Fibroblast of the conjunctiva (primary cell): ENCODE results near the gene MSH3.

Experiments used
- DNase-seq: peaks from one replicate; pipeline ENCODE4 v3.0.0-alpha.2; 2010; ENCODE audit warnings: low read depth

MSH3 gene

GRCh38 chr5:80654391-80655230 lies at the start of gene MSH3, which contains the start of gene DHFR:
MSH3 (plus strand) TSS chr5:80654652; CDS start chr5:80654728, 76 bp downstream.
DHFR (minus strand) TSS chr5:80654983; CDS start chr5:80654489, 494 bp downstream.
- peak; percentile 82 for DNase-seq

- DNase-seq = no peak
Measured at GRCh38 chr5:80607343-80607742, 47.1 kb upstream of the MSH3 start.

- DNase-seq = no peak
Measured at GRCh38 chr5:80607832-80608231, 46.6 kb upstream of the MSH3 start.

GRCh38 chr5:80608731-80609130 lies 45.7 kb upstream of the MSH3 start:
- no peak for DNase-seq

- no peak for DNase-seq
Measured at GRCh38 chr5:80609692-80610091, 44.8 kb upstream of the MSH3 start.

- DNase-seq = no peak
Measured at GRCh38 chr5:80615266-80615914, 39.1 kb upstream of the MSH3 start.

GRCh38 chr5:80618438-80618837 lies 36.0 kb upstream of the MSH3 start:
- DNase-seq = no peak

GRCh38 chr5:80619086-80619485 lies 35.4 kb upstream of the MSH3 start:
- DNase-seq = no peak

GRCh38 chr5:80620211-80620610 lies 34.2 kb upstream of the MSH3 start:
- no peak for DNase-seq

GRCh38 chr5:80622756-80623155 lies 31.7 kb upstream of the MSH3 start:
- no peak for DNase-seq

GRCh38 chr5:80623999-80624398 lies 30.5 kb upstream of the MSH3 start:
- no peak for DNase-seq

- DNase-seq = no peak
Measured at GRCh38 chr5:80625230-80625629, 29.2 kb upstream of the MSH3 start.

GRCh38 chr5:80629281-80629680 lies 25.2 kb upstream of the MSH3 start:
- DNase-seq = no peak

GRCh38 chr5:80631278-80632259 lies 22.9 kb upstream of the MSH3 start:
- no peak for DNase-seq

GRCh38 chr5:80632700-80633099 lies 21.8 kb upstream of the MSH3 start:
- no peak for DNase-seq

GRCh38 chr5:80634193-80634592 lies 20.3 kb upstream of the MSH3 start:
- DNase-seq = no peak

- no peak for DNase-seq
Measured at GRCh38 chr5:80641353-80641752, 13.1 kb upstream of the MSH3 start.

GRCh38 chr5:80644900-80645299 lies 9.6 kb upstream of the MSH3 start:
- DNase-seq = no peak

- no peak for DNase-seq
Measured at GRCh38 chr5:80646926-80647325, 7.5 kb upstream of the MSH3 start.

GRCh38 chr5:80653502-80653901 lies 950 bp upstream of the MSH3 start:
- no peak for DNase-seq

- DNase-seq = no peak
Measured at GRCh38 chr5:80654054-80654390, 430 bp upstream of the MSH3 start.

- DNase-seq = no peak
Measured at GRCh38 chr5:80655231-80655774, 851 bp downstream of the MSH3 start.
